PFSK-1 (cell line): Measurements from ENCODE around the gene STON1.

Experiments used
- POLR2AphosphoS5 ChIP-seq: IDR thresholded peaks from 2 replicates; pipeline ENCODE4 v1.6.1; 2012; ENCODE audit warnings: low read depth, mild to moderate bottlenecking, control low read depth, low read length, moderate library complexity
- TAF1 ChIP-seq: IDR thresholded peaks from 2 replicates; pipeline ENCODE4 v1.6.1; 2012; ENCODE audit warnings: low read length, control low read depth, borderline replicate concordance; ENCODE audit not compliant: insufficient read depth

GRCh38 chr2:48584551-48584950 is 54.6 kb downstream of the STON1 start:
- TF ChIP-seq POLR2AphosphoS5 (no peak), TAF1 (no peak)
